ENCODE results near the gene HNMT. TPM values are rescaled to one million over a fixed set of nuclear protein-coding genes. Genes with fewer than 3 reads are reported as not detected.

Gene HNMT
- total RNA-seq, 1 donor from 2014 or later: 4.6 TPM

- no peak for DNase-seq (ENCODE audit: low spot score)
- no peak for TF ChIP-seq CTCF (IDR thresholded peaks at IDR 0.05; ENCODE audit: unreplicated experiment)
- H3K9me3 Mint-ChIP-seq (ENCODE audit: unreplicated experiment): no peaks in the 10 kb centered on the region
- H3K27me3 Mint-ChIP-seq (ENCODE audit: unreplicated experiment): no peaks in the 10 kb centered on the region
- H3K4me3 Mint-ChIP-seq (ENCODE audit: unreplicated experiment): no peak overlapping the region
- no peak overlapping the region for H3K27ac Mint-ChIP-seq (ENCODE audit: unreplicated experiment)
- H3K4me1 Mint-ChIP-seq (ENCODE audit: unreplicated experiment): peaks cover 9% of the 10 kb centered on the region
- no peaks in the 10 kb centered on the region for H3K36me3 Mint-ChIP-seq (ENCODE audit: low read depth, unreplicated experiment)
Measured at GRCh38 chr2:137942037-137942832, 22.0 kb upstream of the HNMT start.

GRCh38 chr2:137942833-137943677, 21.2 kb upstream of the HNMT start:
- no peak overlapping the region for H3K27ac Mint-ChIP-seq (ENCODE audit: unreplicated experiment)
- DNase-seq (ENCODE audit: low spot score): no peak

GRCh38 chr2:137943678-137944347, 20.5 kb upstream of the HNMT start:
- Mint-ChIP-seq H3K27ac (ENCODE audit: unreplicated experiment) (no peak overlapping the region), H3K36me3 (ENCODE audit: low read depth, unreplicated experiment) (no peaks in the 10 kb centered on the region), H3K4me3 (ENCODE audit: unreplicated experiment) (no peak overlapping the region), H3K9me3 (ENCODE audit: unreplicated experiment) (no peaks in the 10 kb centered on the region), H3K27me3 (ENCODE audit: unreplicated experiment) (no peaks in the 10 kb centered on the region), H3K4me1 (ENCODE audit: unreplicated experiment) (peaks cover 18% of the 10 kb centered on the region)
- TF ChIP-seq CTCF (IDR thresholded peaks at IDR 0.05; ENCODE audit: unreplicated experiment): no peak
- no peak for DNase-seq (ENCODE audit: low spot score)

More at GRCh38 chr2:137942833-137943677, 21.2 kb upstream of the HNMT start:
- H3K9me3 Mint-ChIP-seq (ENCODE audit: unreplicated experiment): no peaks in the 10 kb centered on the region
- TF ChIP-seq CTCF (IDR thresholded peaks at IDR 0.05; ENCODE audit: unreplicated experiment): no peak
- H3K4me1 Mint-ChIP-seq (ENCODE audit: unreplicated experiment): peaks cover 17% of the 10 kb centered on the region
- no peaks in the 10 kb centered on the region for H3K27me3 Mint-ChIP-seq (ENCODE audit: unreplicated experiment)
- H3K4me3 Mint-ChIP-seq (ENCODE audit: unreplicated experiment): no peak overlapping the region
- no peaks in the 10 kb centered on the region for H3K36me3 Mint-ChIP-seq (ENCODE audit: low read depth, unreplicated experiment)

GRCh38 chr2:137944714-137945113, 19.6 kb upstream of the HNMT start:
- Mint-ChIP-seq H3K27me3 (ENCODE audit: unreplicated experiment) (no peaks in the 10 kb centered on the region), H3K27ac (ENCODE audit: unreplicated experiment) (no peak overlapping the region), H3K9me3 (ENCODE audit: unreplicated experiment) (no peaks in the 10 kb centered on the region), H3K4me1 (ENCODE audit: unreplicated experiment) (peaks cover 17% of the 10 kb centered on the region), H3K4me3 (ENCODE audit: unreplicated experiment) (no peak overlapping the region), H3K36me3 (ENCODE audit: low read depth, unreplicated experiment) (no peaks in the 10 kb centered on the region)
- DNase-seq (ENCODE audit: low spot score): no peak
- TF ChIP-seq CTCF (IDR thresholded peaks at IDR 0.05; ENCODE audit: unreplicated experiment): no peak
